A673 (cell line): ENCODE measurements around the gene TCF25. TPM values are rescaled to one million over a fixed set of nuclear protein-coding genes. Genes with fewer than 3 reads are reported as not detected.

ENCODE experiments used
- BruUV-seq: library from RNA; stranded (reverse); fragments of 400-500 nt; replicated peaks from 2 replicates; lab custom pipeline; 2021; lab: Mats Ljungman, UMichigan
- CTCF ChIA-PET: fragments of 300-600 bp; sonication (Branson Sonifier 250); formaldehyde crosslinking; loops from one replicate; lab custom pipeline; 2022; ENCODE audit warnings: antibody characterized with exemption; lab: Charles Lee
- POLR2A ChIA-PET: fragments of 300-600 bp; sonication (Branson Sonifier 250); formaldehyde crosslinking; loops from one replicate; lab custom pipeline; 2022; ENCODE audit warnings: antibody characterized with exemption; ENCODE audit not compliant: low non-redundant PET; lab: Charles Lee
- DNase-seq: peaks from one replicate; pipeline ENCODE4 v3.0.0-alpha.2; 2015; ENCODE audit warnings: low spot score
- H3K27ac ChIP-seq: fragments of 200-600 bp; sonication (generic); 2 replicates; pipeline ENCODE4 v1.5.1; 2016; ENCODE audit warnings: mixed run types, low read depth, mild to moderate bottlenecking, mixed read lengths, antibody characterized with exemption, low read length; ENCODE audit not compliant: poor library complexity, severe bottlenecking
- H3K27me3 ChIP-seq: fragments of 200-600 bp; sonication (generic); replicated peaks from 2 replicates; pipeline ENCODE4 v1.6.1; 2017; ENCODE audit warnings: mixed run types, low read depth, mild to moderate bottlenecking, mixed read lengths, antibody characterized with exemption, low read length; ENCODE audit not compliant: insufficient read depth, poor library complexity
- H3K36me3 ChIP-seq: fragments of 200-600 bp; sonication (generic); 2 replicates; pipeline ENCODE4 v1.6.1; 2016; ENCODE audit warnings: mixed run types, mild to moderate bottlenecking, mixed read lengths, antibody characterized with exemption, low read length; ENCODE audit not compliant: insufficient read depth, poor library complexity, severe bottlenecking
- H3K4me1 ChIP-seq: fragments of 200-600 bp; sonication (generic); 2 replicates; pipeline ENCODE4 v1.6.1; 2017; ENCODE audit warnings: mixed run types, mild to moderate bottlenecking, mixed read lengths, antibody characterized with exemption, low read length; ENCODE audit not compliant: insufficient read depth, poor library complexity, severe bottlenecking
- H3K4me3 ChIP-seq: fragments of 200-600 bp; sonication (generic); 2 replicates; pipeline ENCODE4 v1.5.1; 2016; ENCODE audit warnings: low read depth, mixed run types, mild to moderate bottlenecking, mixed read lengths, low read length; ENCODE audit not compliant: poor library complexity, severe bottlenecking
- H3K9me3 ChIP-seq: fragments of 200-600 bp; sonication (generic); 2 replicates; pipeline ENCODE4 v1.6.1; 2016; ENCODE audit warnings: mixed run types, low read depth, mild to moderate bottlenecking, mixed read lengths, antibody characterized with exemption, low read length; ENCODE audit not compliant: poor library complexity, severe bottlenecking
- EZH2 ChIP-seq: fragments of 200-600 bp; sonication (generic); IDR thresholded peaks from 2 replicates; pipeline ENCODE4 v1.6.1; 2017; ENCODE audit warnings: borderline replicate concordance, low read depth, mild to moderate bottlenecking, mixed read lengths, antibody characterized with exemption, low read length; ENCODE audit not compliant: poor library complexity, severe bottlenecking
- intact Hi-C: fragments of 100-400 bp; cut with micrococcal nuclease; formaldehyde crosslinking; loops from one replicate; pipeline ENCODE4 v1.10.0; 2022; ENCODE audit not compliant: unreplicated experiment
- total RNA-seq: library from RNA; stranded (reverse); gene quantifications from 2 replicates; pipeline ENCODE4 v1.2.3, GENCODE V29; 2021
- TF ChIP-seq, protein P1 (sequence below): fragments of 300-800, 200-600 bp; sonication (generic); conservative IDR thresholded peaks from 2 replicates; pipeline ENCODE4 v1.5.1; 2017; ENCODE audit warnings: low read depth, mild to moderate bottlenecking, antibody characterized with exemption, low read length, moderate library complexity, mixed read lengths

The TCF25 gene
- total RNA-seq, 1 experiment from 2014 or later: 190 TPM

DNA sequence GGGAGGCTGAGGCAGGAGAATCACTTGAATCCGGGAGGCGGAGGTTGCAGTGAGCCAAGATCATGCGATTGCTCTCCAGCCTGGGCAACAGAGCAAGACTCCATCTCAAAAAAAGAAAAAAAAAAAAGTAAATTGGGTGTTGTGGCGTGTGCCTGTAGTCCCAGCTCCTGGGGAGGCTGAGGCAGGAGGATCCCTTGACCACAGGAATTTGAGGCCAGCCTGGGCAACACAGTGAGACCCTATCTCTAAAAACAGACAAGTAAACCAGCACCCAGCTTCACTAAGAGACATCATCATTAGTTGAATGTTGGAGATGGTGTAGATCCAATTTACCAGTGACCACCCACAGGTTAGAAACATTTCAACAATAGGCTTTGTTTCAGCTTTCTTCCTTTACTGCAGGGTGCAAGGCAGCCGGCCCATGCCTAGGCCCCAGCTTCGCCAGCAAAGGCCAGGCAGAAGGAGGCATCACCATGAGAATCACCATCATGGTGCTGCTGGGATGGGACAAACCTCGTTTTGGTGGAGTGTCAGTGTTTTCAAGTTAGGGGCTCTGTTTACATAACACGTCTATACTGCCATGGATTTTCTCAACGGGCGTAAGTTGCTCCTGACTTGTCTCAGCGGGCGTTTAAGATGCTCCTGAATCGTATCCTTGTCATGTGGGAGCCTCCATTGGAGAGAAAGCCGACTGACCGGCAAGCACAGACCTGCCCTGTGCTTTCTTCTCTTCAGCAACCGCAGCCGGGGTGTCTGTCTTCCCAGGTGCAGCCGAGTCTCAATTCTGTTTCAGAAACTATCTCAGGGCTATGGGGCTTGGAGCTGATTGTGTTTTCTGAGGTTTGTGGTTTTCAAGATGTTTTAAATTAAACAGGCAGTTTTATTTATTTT lies 7.3 kb downstream of the TCF25 start:
- intact Hi-C loops: no loop called here
- no peak for TF ChIP-seq EZH2
- TF ChIP-seq, protein P1, sequence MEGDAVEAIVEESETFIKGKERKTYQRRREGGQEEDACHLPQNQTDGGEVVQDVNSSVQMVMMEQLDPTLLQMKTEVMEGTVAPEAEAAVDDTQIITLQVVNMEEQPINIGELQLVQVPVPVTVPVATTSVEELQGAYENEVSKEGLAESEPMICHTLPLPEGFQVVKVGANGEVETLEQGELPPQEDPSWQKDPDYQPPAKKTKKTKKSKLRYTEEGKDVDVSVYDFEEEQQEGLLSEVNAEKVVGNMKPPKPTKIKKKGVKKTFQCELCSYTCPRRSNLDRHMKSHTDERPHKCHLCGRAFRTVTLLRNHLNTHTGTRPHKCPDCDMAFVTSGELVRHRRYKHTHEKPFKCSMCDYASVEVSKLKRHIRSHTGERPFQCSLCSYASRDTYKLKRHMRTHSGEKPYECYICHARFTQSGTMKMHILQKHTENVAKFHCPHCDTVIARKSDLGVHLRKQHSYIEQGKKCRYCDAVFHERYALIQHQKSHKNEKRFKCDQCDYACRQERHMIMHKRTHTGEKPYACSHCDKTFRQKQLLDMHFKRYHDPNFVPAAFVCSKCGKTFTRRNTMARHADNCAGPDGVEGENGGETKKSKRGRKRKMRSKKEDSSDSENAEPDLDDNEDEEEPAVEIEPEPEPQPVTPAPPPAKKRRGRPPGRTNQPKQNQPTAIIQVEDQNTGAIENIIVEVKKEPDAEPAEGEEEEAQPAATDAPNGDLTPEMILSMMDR: no peak
- CTCF ChIA-PET: no interaction called here
- Histone ChIP-seq H3K4me3 (no peak overlapping the region), H3K36me3 (peaks cover 41% of the 10 kb centered on the region), H3K27ac (no peak overlapping the region), H3K4me1 (no peaks in the 10 kb centered on the region), H3K9me3 (no peaks in the 10 kb centered on the region), H3K27me3 (no peaks in the 10 kb centered on the region)
- DNase-seq: no peak
- BruUV-seq: no TSS peak
- POLR2A ChIA-PET: no interaction called here

DNA sequence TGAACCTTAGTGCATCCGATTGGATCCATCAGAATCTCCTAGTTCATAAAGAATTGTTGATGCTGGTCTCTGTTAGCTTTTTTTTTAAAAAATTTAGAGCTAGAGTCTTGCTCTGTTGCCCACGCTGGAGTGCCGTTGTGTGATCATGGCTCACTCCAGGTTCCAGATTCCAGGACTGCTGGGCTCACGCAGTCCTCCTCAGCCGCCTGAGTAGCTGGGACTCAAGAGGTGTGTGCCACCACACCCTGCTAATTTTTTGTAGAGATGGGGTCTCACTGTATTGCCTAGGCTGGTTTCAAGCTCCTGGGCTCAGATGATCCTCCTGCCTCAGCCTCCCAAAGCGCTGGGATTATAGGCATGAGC lies 8.0 kb downstream of the TCF25 start:
- no TSS peak for BruUV-seq
- no peak for DNase-seq
- Histone ChIP-seq H3K36me3 (peaks cover 42% of the 10 kb centered on the region), H3K4me1 (no peaks in the 10 kb centered on the region), H3K27ac (no peak overlapping the region), H3K4me3 (no peak overlapping the region), H3K27me3 (no peaks in the 10 kb centered on the region), H3K9me3 (no peaks in the 10 kb centered on the region)
- TF ChIP-seq, protein P1: no peak
- TF ChIP-seq EZH2: no peak
- POLR2A ChIA-PET: no interaction called here
- CTCF ChIA-PET: no interaction called here
- intact Hi-C loops: no loop called here

- Histone ChIP-seq H3K27ac (no peak overlapping the region), H3K4me1 (no peaks in the 10 kb centered on the region), H3K36me3 (peaks cover 61% of the 10 kb centered on the region), H3K4me3 (no peak overlapping the region), H3K9me3 (no peaks in the 10 kb centered on the region), H3K27me3 (no peaks in the 10 kb centered on the region)
- BruUV-seq: no TSS peak
- no peak for DNase-seq
- POLR2A ChIA-PET: interaction anchor here (0.5 kb wide), 1 partner anchor 91 kb away, joined by 17 read pairs; no protein-coding TSS in a partner anchor
- TF ChIP-seq EZH2: no peak
- TF ChIP-seq, protein P1: no peak
- intact Hi-C loops: no loop called here
- CTCF ChIA-PET: no interaction called here
These were observed 10.1 kb downstream of the TCF25 start for GRCh38 chr16:89883346-89884040.
